Breast epithelium (tissue), 4 donors: Measurements from ENCODE around the gene THNSL1. TPM values are rescaled to one million over a fixed set of nuclear protein-coding genes. Genes with fewer than 3 reads are reported as not detected.

Experiments used
- DNase-seq, 2 donors: peaks; one replicate each; pipeline ENCODE4 v3.0.0-alpha.2; 2019; ENCODE audit warnings: low spot score in 2 of 2
- H3K27ac ChIP-seq, 2 donors: fragments of 200-600 bp; sonication (generic) in 1 of 2; one replicate each; pipeline ENCODE4 v1.5.1; 2016 to 2019; ENCODE audit warnings: mild to moderate bottlenecking in 1 of 2
- H3K27me3 ChIP-seq, 2 donors: fragments of 200-600 bp; sonication (generic) in 1 of 2; one replicate each; pipeline versions ENCODE4 v1.5.1 to v1.6.0; 2017 to 2019; ENCODE audit warnings: control low read depth in 1 of 2, mild to moderate bottlenecking in 1 of 2
- H3K36me3 ChIP-seq: fragments of 200-600 bp; one replicate; pipeline ENCODE4 v1.5.1; 2019
- H3K4me1 ChIP-seq, 2 donors: fragments of 200-600 bp; sonication (generic); one replicate each; pipeline ENCODE4 v1.5.1; 2016 to 2019; ENCODE audit warnings: control low read depth in 1 of 2
- H3K4me3 ChIP-seq, 3 donors: fragments of 200-600 bp; sonication (generic); 1 replicate in 2 of 3; 2 replicates in 1 of 3; pipeline ENCODE4 v1.5.1; 2016 to 2019; ENCODE audit warnings: mild to moderate bottlenecking in 3 of 3, moderate library complexity in 2 of 3
- H3K9me3 ChIP-seq, 2 donors: fragments of 200-600 bp; sonication (generic) in 1 of 2; one replicate each; pipeline ENCODE4 v1.5.1; 2016 to 2019; ENCODE audit warnings: control low read depth in 1 of 2
- POLR2A ChIP-seq: fragments of 450-650 bp; IDR thresholded peaks from one replicate; pipeline ENCODE4 v1.6.1; 2016; ENCODE audit warnings: antibody characterized with exemption, mild to moderate bottlenecking, moderate library complexity
- POLR2AphosphoS5 ChIP-seq, 3 donors: sonication (generic); formaldehyde crosslinking; IDR thresholded peaks; one replicate each; pipeline ENCODE4 v1.6.1; 2017; ENCODE audit warnings: antibody characterized with exemption in 3 of 3
- intact Hi-C: fragments of 100-400 bp; cut with DNase I; formaldehyde crosslinking; loops from one replicate; pipeline ENCODE4 v1.15.1; 2023; ENCODE audit warnings: low total_unique reads
- total RNA-seq, 3 donors: library from RNA; depleted of rRNA; stranded (reverse); fragments of >200 nt; gene quantifications; one replicate each; pipeline ENCODE4 v1.1.0, GENCODE V29; 2016
- TF ChIP-seq, protein P1 (sequence below), 3 donors: fragments of 450-650 bp; IDR thresholded peaks; one replicate each; pipeline ENCODE4 v1.5.1; 2016 to 2017; ENCODE audit warnings: antibody characterized with exemption in 3 of 3, mild to moderate bottlenecking in 3 of 3, moderate library complexity in 3 of 3

THNSL1 gene
- total RNA-seq, 3 donors from 2014 or later = 1.6 to 4.2 (median 1.6) TPM

DNA sequence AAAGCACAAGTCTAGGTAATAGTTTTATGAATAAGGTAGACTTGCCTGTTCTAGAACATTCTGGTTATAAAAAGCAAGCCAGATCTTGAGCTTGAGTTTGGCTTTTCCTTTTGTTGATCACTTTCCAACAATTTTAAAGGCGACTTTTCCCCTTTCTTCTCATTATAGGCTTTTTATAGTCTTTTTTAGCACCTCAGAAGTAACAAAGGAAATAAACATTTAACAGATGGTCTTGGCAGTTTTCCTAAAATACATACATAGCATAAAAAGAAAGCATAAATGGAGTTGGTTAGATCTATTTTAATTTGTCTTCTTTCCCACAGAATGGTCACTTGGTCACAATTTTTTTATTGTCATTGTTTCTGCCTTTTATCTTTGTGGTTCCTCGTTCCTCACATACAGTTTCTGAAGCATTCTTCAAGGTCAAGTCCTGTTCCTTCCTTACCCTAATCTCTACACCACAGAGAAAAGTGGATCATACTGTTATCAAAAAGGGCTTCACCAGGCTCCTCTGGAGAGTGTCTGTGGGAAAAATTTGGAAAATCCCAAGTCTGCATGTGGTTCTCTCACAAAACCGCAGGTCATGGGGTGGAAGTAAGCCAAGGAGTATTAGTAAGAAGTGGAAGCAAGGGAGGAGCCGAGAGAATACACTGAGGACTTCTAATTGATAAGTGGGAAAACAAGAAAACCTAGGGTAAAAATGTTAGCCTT lies 31.3 kb downstream of the THNSL1 start:
- no peaks in the 10 kb centered on the region for H3K27me3 ChIP-seq
- intact Hi-C loops = no loop called here
- no peak overlapping the region for H3K27ac ChIP-seq
- H3K9me3 ChIP-seq = no peaks in the 10 kb centered on the region
- no peak for DNase-seq
- no peaks in the 10 kb centered on the region for H3K36me3 ChIP-seq
- H3K4me1 ChIP-seq = no peaks in the 10 kb centered on the region
- H3K4me3 ChIP-seq = no peak overlapping the region
- TF ChIP-seq, protein P1, sequence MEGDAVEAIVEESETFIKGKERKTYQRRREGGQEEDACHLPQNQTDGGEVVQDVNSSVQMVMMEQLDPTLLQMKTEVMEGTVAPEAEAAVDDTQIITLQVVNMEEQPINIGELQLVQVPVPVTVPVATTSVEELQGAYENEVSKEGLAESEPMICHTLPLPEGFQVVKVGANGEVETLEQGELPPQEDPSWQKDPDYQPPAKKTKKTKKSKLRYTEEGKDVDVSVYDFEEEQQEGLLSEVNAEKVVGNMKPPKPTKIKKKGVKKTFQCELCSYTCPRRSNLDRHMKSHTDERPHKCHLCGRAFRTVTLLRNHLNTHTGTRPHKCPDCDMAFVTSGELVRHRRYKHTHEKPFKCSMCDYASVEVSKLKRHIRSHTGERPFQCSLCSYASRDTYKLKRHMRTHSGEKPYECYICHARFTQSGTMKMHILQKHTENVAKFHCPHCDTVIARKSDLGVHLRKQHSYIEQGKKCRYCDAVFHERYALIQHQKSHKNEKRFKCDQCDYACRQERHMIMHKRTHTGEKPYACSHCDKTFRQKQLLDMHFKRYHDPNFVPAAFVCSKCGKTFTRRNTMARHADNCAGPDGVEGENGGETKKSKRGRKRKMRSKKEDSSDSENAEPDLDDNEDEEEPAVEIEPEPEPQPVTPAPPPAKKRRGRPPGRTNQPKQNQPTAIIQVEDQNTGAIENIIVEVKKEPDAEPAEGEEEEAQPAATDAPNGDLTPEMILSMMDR (IDR thresholded peaks at IDR 0.05) = no peak
- TF ChIP-seq POLR2AphosphoS5 (IDR thresholded peaks at IDR 0.05) (no peak), POLR2A (no peak)

DNA sequence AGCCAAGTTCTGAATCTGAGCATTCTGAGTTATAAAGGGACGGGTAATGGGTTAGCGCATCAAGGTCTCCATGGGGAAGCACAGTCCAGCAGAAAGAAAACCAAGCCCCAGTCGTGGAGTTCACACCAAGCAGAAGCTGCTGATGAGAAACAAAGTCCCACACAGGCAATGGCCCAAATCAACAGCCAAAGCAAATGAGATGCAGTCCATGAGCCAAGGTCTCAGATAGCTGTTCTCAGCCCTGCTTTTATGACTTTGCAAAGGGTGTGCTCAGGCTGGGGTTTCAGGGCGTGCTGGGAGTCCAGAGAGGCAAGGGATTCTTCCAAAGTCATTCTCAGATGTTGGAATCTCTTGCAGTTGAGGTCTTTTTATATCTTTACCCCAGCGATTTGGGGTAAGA lies 32.0 kb downstream of the THNSL1 start:
- no peaks in the 10 kb centered on the region for H3K27me3 ChIP-seq
- H3K4me3 ChIP-seq = no peak overlapping the region
- DNase-seq = no peak
- no peak overlapping the region for H3K27ac ChIP-seq
- no peaks in the 10 kb centered on the region for H3K4me1 ChIP-seq
- H3K36me3 ChIP-seq = no peaks in the 10 kb centered on the region
- no peaks in the 10 kb centered on the region for H3K9me3 ChIP-seq
- TF ChIP-seq POLR2A = no peak
- no peak for TF ChIP-seq POLR2AphosphoS5 (IDR thresholded peaks at IDR 0.05)
- TF ChIP-seq, protein P1 (IDR thresholded peaks at IDR 0.05) = no peak
- intact Hi-C loops = no loop called here

DNA sequence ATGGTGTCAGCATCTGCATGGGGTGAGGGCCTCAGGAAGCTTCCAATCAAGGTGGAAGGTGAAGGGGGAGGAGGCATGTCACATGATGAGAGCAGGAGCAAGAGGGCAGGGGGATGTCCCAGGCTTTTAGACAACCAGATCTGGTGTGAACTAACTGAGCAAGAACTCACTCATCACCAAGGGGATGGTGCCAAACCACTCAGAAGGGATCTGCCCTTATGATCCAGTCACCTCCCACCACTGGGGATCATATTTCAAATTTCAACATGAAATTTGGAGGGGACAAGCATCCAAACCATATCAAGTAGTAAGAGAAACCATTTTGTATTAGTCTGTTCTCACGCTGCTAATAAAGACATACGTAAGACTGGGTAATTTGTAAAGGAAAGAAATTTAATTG lies 33.6 kb downstream of the THNSL1 start:
- Histone ChIP-seq H3K27me3 (no peaks in the 10 kb centered on the region), H3K36me3 (no peaks in the 10 kb centered on the region), H3K9me3 (no peaks in the 10 kb centered on the region), H3K4me3 (no peak overlapping the region), H3K4me1 (no peaks in the 10 kb centered on the region), H3K27ac (no peak overlapping the region)
- TF ChIP-seq POLR2A = no peak
- TF ChIP-seq, protein P1 (IDR thresholded peaks at IDR 0.05) = no peak
- DNase-seq = no peak
- intact Hi-C loops = no loop called here

DNA sequence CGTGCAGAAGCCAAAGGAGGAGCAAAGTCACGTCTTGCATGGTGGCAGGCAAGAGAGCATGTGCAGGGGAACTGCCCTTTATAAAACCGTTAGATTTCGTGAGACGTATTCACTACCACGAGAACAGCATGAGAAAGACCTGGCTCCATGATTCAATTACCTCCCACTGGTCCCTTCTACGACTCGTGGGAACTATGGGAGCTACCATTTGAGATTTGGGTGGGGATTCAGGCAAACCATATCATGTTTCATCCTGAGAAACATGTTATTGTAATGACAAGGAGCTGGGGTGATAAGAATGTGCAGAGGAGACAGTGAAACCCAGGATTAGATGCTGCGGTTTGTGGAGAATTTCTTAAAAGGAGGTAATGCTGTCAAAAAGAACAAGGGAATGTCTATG lies 34.0 kb downstream of the THNSL1 start:
- TF ChIP-seq, protein P1 (IDR thresholded peaks at IDR 0.05) = no peak
- Histone ChIP-seq H3K4me3 (no peak overlapping the region), H3K4me1 (no peaks in the 10 kb centered on the region), H3K27me3 (no peaks in the 10 kb centered on the region), H3K9me3 (no peaks in the 10 kb centered on the region), H3K36me3 (no peaks in the 10 kb centered on the region), H3K27ac (no peak overlapping the region)
- no peak for DNase-seq
- intact Hi-C loops = no loop called here

DNA sequence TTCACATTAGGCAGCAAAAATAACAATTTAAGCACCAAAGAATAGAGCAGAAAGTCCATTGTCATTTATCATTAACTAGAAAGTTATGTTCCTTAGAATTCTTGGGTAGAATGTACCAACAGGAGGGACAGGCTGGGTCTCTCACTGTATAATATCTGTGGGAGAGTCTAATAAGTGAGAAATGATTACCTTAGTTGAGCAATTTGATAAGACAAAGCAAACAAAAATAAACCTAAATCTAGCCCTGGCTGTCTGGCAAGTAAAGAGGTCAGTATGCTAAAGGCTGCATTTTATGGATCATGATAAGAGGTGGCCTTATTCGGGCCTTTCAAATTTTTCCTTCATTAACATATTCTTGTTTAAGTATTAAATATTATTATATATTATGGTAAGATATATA lies 35.6 kb downstream of the THNSL1 start:
- Histone ChIP-seq H3K4me3 (no peak overlapping the region), H3K9me3 (no peaks in the 10 kb centered on the region), H3K36me3 (no peaks in the 10 kb centered on the region), H3K27me3 (no peaks in the 10 kb centered on the region), H3K4me1 (no peaks in the 10 kb centered on the region), H3K27ac (no peak overlapping the region)
- DNase-seq = no peak
- intact Hi-C loops = no loop called here
- TF ChIP-seq, protein P1 (IDR thresholded peaks at IDR 0.05) = no peak
- no peak for TF ChIP-seq POLR2A
- TF ChIP-seq POLR2AphosphoS5 (IDR thresholded peaks at IDR 0.05) = no peak
